Measurements from ENCODE around the gene FOXK1.

Gene FOXK1

DNA sequence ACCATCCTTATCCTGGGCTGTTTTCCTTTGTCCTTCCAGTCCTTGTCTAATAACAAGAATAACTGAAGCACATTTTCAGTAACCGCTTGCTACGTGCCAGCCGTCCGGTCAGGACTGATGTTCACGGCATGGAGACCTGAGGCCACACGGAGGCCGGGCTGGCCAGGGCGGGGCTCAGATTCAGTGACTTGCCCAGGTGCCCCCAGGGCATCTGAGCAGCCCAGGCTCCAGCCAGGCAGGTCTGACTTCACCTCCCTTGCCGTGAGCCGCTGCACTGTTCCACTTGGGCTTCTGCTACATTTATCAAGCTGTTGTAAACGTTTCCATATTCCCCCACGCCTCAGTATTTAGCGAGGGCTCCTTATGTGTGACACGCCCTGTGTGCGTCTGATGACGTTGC, 49.7 kb downstream of the FOXK1 start:
- no peaks in the 10 kb centered on the region for H3K9me3 ChIP-seq (ENCODE audit: severe bottlenecking)
- ATAC-seq (ENCODE audit: low read depth) = no peak
- DNase-seq (ENCODE audit: low spot score) = no peak
- H3K4me3 ChIP-seq (ENCODE audit: severe bottlenecking) = no peak overlapping the region
- H3K27me3 ChIP-seq (ENCODE audit: insufficient read depth, poor library complexity, severe bottlenecking) = no peaks in the 10 kb centered on the region
- no peak overlapping the region for H3K27ac ChIP-seq (ENCODE audit: poor library complexity, severe bottlenecking)
- TF ChIP-seq, protein P1, sequence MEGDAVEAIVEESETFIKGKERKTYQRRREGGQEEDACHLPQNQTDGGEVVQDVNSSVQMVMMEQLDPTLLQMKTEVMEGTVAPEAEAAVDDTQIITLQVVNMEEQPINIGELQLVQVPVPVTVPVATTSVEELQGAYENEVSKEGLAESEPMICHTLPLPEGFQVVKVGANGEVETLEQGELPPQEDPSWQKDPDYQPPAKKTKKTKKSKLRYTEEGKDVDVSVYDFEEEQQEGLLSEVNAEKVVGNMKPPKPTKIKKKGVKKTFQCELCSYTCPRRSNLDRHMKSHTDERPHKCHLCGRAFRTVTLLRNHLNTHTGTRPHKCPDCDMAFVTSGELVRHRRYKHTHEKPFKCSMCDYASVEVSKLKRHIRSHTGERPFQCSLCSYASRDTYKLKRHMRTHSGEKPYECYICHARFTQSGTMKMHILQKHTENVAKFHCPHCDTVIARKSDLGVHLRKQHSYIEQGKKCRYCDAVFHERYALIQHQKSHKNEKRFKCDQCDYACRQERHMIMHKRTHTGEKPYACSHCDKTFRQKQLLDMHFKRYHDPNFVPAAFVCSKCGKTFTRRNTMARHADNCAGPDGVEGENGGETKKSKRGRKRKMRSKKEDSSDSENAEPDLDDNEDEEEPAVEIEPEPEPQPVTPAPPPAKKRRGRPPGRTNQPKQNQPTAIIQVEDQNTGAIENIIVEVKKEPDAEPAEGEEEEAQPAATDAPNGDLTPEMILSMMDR (IDR thresholded peaks at IDR 0.05; ENCODE audit: poor library complexity, severe bottlenecking) = no peak
- peaks cover 18% of the 10 kb centered on the region for H3K36me3 ChIP-seq (ENCODE audit: low read depth)
- H3K4me1 ChIP-seq (ENCODE audit: insufficient read depth, poor library complexity, severe bottlenecking) = no peaks in the 10 kb centered on the region

DNA sequence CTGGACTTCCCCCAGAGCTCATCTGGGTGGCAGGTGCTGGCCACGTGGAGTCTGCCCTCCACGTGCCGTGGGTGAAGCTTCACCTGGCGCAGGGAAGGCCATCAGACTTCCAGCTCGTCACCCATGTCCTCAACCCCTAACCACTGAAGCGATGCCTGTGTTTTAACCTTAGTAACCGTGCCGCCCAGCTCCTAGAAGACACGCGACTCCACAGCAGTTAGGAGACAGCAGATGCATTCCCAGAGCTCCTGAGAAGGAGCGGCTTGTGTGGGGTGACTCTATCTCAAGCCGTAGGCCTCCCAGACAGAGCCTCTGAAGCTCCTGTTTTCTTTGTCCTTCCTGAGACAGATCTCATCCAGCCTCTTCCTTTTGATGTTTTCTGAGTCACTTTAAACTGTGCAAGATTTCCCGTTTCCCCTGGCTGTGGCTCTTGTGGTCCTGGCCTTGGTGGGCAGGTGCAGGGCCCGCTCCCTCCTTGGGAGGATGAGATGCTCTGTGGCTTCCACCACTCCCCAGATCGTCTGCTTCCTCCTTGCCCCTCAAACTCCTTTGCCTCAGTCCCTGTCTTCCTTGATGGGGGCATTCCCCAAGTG, 51.9 kb downstream of the FOXK1 start:
- TF ChIP-seq, protein P1 (IDR thresholded peaks at IDR 0.05; ENCODE audit: poor library complexity, severe bottlenecking) = no peak
- H3K27ac ChIP-seq (ENCODE audit: poor library complexity, severe bottlenecking) = no peak overlapping the region

DNA sequence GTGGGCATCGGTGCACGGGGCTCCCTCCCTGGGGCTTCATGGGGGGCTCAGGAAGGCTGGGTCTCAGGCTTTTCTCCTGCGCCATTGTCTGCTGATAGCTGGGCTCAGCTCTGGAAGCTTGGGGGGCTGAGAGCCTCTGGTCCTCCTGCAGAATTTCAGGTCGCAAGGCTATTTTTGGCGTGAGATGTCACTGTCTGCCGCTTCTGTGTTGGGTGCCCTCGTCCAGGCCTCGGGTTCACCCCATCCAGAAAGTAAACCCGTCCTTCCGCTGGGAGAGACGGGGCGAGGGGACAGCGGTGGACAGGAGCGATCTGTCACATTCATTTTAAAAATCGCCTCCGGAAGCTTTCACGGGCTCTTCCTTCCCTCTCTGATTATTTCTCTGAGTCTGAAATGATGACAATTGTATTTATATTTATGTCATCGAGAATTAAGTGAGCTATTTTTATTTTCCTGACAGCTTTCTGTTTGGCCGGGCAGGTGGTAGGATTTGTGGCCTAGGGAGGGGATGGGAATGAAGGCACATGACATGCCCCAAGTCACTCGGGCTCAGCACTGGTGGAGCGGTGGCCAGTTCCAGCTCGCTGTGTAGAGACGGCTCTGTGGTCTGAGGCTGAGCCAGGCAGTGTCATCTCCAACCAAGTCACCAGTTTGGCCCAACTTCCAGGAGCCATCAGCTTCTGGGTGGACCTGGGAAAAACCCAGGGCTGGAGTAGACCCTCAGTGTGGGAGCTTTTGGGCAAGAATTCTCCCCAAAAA, 52.7 kb downstream of the FOXK1 start:
- TF ChIP-seq, protein P1 (IDR thresholded peaks at IDR 0.05; ENCODE audit: poor library complexity, severe bottlenecking) = no peak
- H3K36me3 ChIP-seq (ENCODE audit: low read depth) = peaks cover 29% of the 10 kb centered on the region
- H3K27ac ChIP-seq (ENCODE audit: poor library complexity, severe bottlenecking) = no peak overlapping the region
- no peaks in the 10 kb centered on the region for H3K4me1 ChIP-seq (ENCODE audit: insufficient read depth, poor library complexity, severe bottlenecking)
- H3K27me3 ChIP-seq (ENCODE audit: insufficient read depth, poor library complexity, severe bottlenecking) = no peaks in the 10 kb centered on the region
- no peak for ATAC-seq (ENCODE audit: low read depth)
- DNase-seq (ENCODE audit: low spot score) = no peak
- H3K4me3 ChIP-seq (ENCODE audit: severe bottlenecking) = no peak overlapping the region
- no peaks in the 10 kb centered on the region for H3K9me3 ChIP-seq (ENCODE audit: severe bottlenecking)

More for the DNA sequence above, 51.9 kb downstream of the FOXK1 start:
- no peak overlapping the region for H3K4me3 ChIP-seq (ENCODE audit: severe bottlenecking)
- H3K27me3 ChIP-seq (ENCODE audit: insufficient read depth, poor library complexity, severe bottlenecking) = no peaks in the 10 kb centered on the region
- no peaks in the 10 kb centered on the region for H3K9me3 ChIP-seq (ENCODE audit: severe bottlenecking)
- peaks cover 24% of the 10 kb centered on the region for H3K36me3 ChIP-seq (ENCODE audit: low read depth)
- no peak for DNase-seq (ENCODE audit: low spot score)
- ATAC-seq (ENCODE audit: low read depth) = no peak
- H3K4me1 ChIP-seq (ENCODE audit: insufficient read depth, poor library complexity, severe bottlenecking) = no peaks in the 10 kb centered on the region

DNA sequence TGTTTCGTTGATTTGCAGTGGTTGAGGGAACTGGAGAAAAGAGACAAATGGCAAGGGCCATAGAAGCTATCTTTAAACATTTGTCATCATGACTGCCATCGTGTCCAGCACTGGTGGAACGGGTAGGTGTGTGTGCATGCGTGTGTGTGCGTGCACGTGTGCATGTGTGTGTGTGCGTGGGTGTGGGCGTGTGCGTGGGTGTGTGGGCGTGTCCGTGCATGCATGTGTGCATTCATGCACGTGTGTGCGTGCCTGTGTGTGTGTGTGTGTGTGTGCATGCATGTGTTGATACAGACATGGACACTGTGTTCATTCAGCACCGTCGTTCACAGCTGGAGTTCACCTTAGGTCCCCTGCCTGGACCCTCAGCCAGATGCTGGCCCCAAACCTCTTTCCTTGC, 55.2 kb downstream of the FOXK1 start:
- ATAC-seq (ENCODE audit: low read depth) = no peak
- no peak overlapping the region for H3K27ac ChIP-seq (ENCODE audit: poor library complexity, severe bottlenecking)

More for the DNA sequence above, 55.2 kb downstream of the FOXK1 start:
- TF ChIP-seq, protein P1 (IDR thresholded peaks at IDR 0.05; ENCODE audit: poor library complexity, severe bottlenecking) = no peak
- Histone ChIP-seq H3K27me3 (ENCODE audit: insufficient read depth, poor library complexity, severe bottlenecking) (no peaks in the 10 kb centered on the region), H3K9me3 (ENCODE audit: severe bottlenecking) (no peaks in the 10 kb centered on the region), H3K4me1 (ENCODE audit: insufficient read depth, poor library complexity, severe bottlenecking) (no peaks in the 10 kb centered on the region), H3K4me3 (ENCODE audit: severe bottlenecking) (no peak overlapping the region), H3K36me3 (ENCODE audit: low read depth) (peaks cover 25% of the 10 kb centered on the region)
- DNase-seq (ENCODE audit: low spot score) = no peak
